OCI-LY7 (cell line): ENCODE measurements around the gene AOPEP. TPM values are rescaled to one million over a fixed set of nuclear protein-coding genes. Genes with fewer than 3 reads are reported as not detected.

Experiments
- BruUV-seq: library from RNA; stranded (reverse); fragments of 400-500 nt; replicated peaks from 2 replicates; lab custom pipeline; 2021; lab: Mats Ljungman, UMichigan
- CTCF ChIA-PET: fragments of 300-600 bp; sonication (Branson Sonifier 250); formaldehyde crosslinking; loops from one replicate; lab custom pipeline; 2022; ENCODE audit warnings: antibody characterized with exemption; ENCODE audit not compliant: unreplicated experiment; lab: Charles Lee
- POLR2A ChIA-PET: fragments of 300-600 bp; sonication (Branson Sonifier 250); formaldehyde crosslinking; loops from one replicate; lab custom pipeline; 2022; ENCODE audit warnings: antibody characterized with exemption; lab: Charles Lee
- DNase-seq: peaks from one replicate; pipeline ENCODE4 v3.0.0-alpha.2; 2015; ENCODE audit warnings: low spot score
- H2AFZ ChIP-seq: fragments of 200-600 bp; sonication (generic), shearing (Covaris generic); 2 replicates; pipeline ENCODE4 v1.6.1; 2014; ENCODE audit warnings: mild to moderate bottlenecking, antibody characterized with exemption, low read length, moderate library complexity
- H3K27ac ChIP-seq: fragments of 200-600 bp; sonication (generic); 2 replicates; pipeline ENCODE4 v1.5.1; 2014; ENCODE audit warnings: mixed run types, low read depth, mild to moderate bottlenecking, moderate library complexity, low read length, inconsistent platforms; ENCODE audit not compliant: poor library complexity, severe bottlenecking
- H3K36me3 ChIP-seq: fragments of 200-600 bp; sonication (generic); 2 replicates; pipeline ENCODE4 v1.6.1; 2014; ENCODE audit warnings: mild to moderate bottlenecking, antibody characterized with exemption, low read length, moderate library complexity, mixed read lengths; ENCODE audit not compliant: insufficient read depth
- H3K4me1 ChIP-seq: fragments of 200-600 bp; sonication (generic); 2 replicates; pipeline ENCODE4 v1.5.1; 2014; ENCODE audit warnings: mild to moderate bottlenecking, low read length; ENCODE audit not compliant: insufficient read depth, poor library complexity, severe bottlenecking
- H3K4me2 ChIP-seq: fragments of 200-600 bp; sonication (generic); 2 replicates; pipeline ENCODE4 v1.6.1; 2014; ENCODE audit warnings: mild to moderate bottlenecking, low read length
- H3K4me3 ChIP-seq: fragments of 200-600 bp; sonication (generic); 2 replicates; pipeline ENCODE4 v1.5.1; 2014; ENCODE audit warnings: mild to moderate bottlenecking, low read depth, low read length; ENCODE audit not compliant: poor library complexity, severe bottlenecking
- H3K79me2 ChIP-seq: fragments of 200-600 bp; sonication (generic); 2 replicates; pipeline ENCODE4 v1.6.1; 2016; ENCODE audit warnings: low read depth, mild to moderate bottlenecking, low read length, moderate library complexity, mixed read lengths; ENCODE audit not compliant: insufficient read depth
- H3K9me2 ChIP-seq: fragments of 200-600 bp; sonication (generic); 2 replicates; pipeline ENCODE4 v1.6.1; 2016; ENCODE audit warnings: mild to moderate bottlenecking, low read length, mixed read lengths; ENCODE audit not compliant: insufficient read depth
- H3K9me3 ChIP-seq: fragments of 200-600 bp; sonication (generic); 2 replicates; pipeline ENCODE4 v1.6.1; 2014; ENCODE audit warnings: mild to moderate bottlenecking, mixed run types, low read length, mixed read lengths
- H4K20me1 ChIP-seq: fragments of 200-600 bp; sonication (generic); 2 replicates; pipeline ENCODE4 v1.6.1; 2014; ENCODE audit warnings: mild to moderate bottlenecking, antibody characterized with exemption, low read length, moderate library complexity, mixed read lengths; ENCODE audit not compliant: insufficient read depth
- EZH2phosphoT487 ChIP-seq: fragments of 200-600 bp; sonication (generic); IDR thresholded peaks from 2 replicates; pipeline ENCODE4 v1.6.1; 2018; ENCODE audit warnings: low read depth, borderline replicate concordance, mild to moderate bottlenecking, mixed run types, antibody characterized with exemption, low read length, moderate library complexity, mixed read lengths
- intact Hi-C: fragments of 100-400 bp; cut with micrococcal nuclease; formaldehyde crosslinking; loops from one replicate; pipeline ENCODE4 v1.10.0; 2022; ENCODE audit not compliant: unreplicated experiment
- total RNA-seq, 2 experiments: library from RNA; depleted of rRNA in 1 of 2; stranded (reverse); fragments of >200 nt in 1 of 2; shearing (Covaris generic) in 1 of 2; gene quantifications; 2 replicates each; pipeline ENCODE4 v1.2.3, GENCODE V29; 2014 to 2022
- TF ChIP-seq, protein P1 (sequence below): fragments of 200-600 bp; sonication (generic); conservative IDR thresholded peaks from 2 replicates; pipeline ENCODE4 v1.5.1; 2014; ENCODE audit warnings: mild to moderate bottlenecking, antibody characterized with exemption, low read length, moderate library complexity, mixed read lengths

Gene AOPEP
- total RNA-seq, 2 experiments from 2014 or later = 17.3 to 24.3 TPM

GRCh38 chr9:95116002-95116807 lies 389.7 kb downstream of the AOPEP start:
- BruUV-seq = no TSS peak
- no peak overlapping the region for H2AFZ ChIP-seq
- no peaks in the 10 kb centered on the region for H3K4me1 ChIP-seq
- ChIA-PET POLR2A (interaction anchor here (0.6 to 1.6 kb wide), 2 partner anchors 10 to 39 kb away, joined by 3 to 6 read pairs; no protein-coding TSS in a partner anchor), CTCF (no interaction called here)
- H3K9me3 ChIP-seq = no peaks in the 10 kb centered on the region
- no peaks in the 10 kb centered on the region for H3K79me2 ChIP-seq
- intact Hi-C loops = no loop called here
- DNase-seq = no peak
- H3K9me2 ChIP-seq = no peaks in the 10 kb centered on the region
- no peak for TF ChIP-seq EZH2phosphoT487
- TF ChIP-seq, protein P1, sequence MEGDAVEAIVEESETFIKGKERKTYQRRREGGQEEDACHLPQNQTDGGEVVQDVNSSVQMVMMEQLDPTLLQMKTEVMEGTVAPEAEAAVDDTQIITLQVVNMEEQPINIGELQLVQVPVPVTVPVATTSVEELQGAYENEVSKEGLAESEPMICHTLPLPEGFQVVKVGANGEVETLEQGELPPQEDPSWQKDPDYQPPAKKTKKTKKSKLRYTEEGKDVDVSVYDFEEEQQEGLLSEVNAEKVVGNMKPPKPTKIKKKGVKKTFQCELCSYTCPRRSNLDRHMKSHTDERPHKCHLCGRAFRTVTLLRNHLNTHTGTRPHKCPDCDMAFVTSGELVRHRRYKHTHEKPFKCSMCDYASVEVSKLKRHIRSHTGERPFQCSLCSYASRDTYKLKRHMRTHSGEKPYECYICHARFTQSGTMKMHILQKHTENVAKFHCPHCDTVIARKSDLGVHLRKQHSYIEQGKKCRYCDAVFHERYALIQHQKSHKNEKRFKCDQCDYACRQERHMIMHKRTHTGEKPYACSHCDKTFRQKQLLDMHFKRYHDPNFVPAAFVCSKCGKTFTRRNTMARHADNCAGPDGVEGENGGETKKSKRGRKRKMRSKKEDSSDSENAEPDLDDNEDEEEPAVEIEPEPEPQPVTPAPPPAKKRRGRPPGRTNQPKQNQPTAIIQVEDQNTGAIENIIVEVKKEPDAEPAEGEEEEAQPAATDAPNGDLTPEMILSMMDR = peak; percentile 41; the same call in 1 of the 2 replicates
- no peak overlapping the region for H3K27ac ChIP-seq
- no peaks in the 10 kb centered on the region for H4K20me1 ChIP-seq
- H3K4me3 ChIP-seq = no peak overlapping the region
- no peak overlapping the region for H3K4me2 ChIP-seq
- H3K36me3 ChIP-seq = no peaks in the 10 kb centered on the region

DNA sequence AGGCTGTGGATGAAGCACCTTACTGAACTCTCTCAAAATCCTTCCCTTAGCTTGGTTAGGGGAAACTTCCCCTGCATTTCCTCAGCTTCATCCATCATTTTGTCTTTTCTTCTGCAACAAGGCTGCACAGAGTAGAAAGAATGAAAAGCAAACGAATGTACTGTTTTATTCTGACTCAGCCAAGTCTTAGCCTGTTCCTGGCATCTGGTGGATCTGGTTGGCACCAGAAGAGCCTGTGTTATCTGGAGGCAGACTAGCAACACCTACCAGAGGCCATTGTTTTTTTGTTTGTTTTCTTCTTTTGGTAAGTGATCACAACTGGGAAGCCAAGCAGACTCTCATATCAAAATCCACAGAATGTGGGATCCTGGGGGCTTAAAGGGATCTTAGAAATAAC lies 390.3 kb downstream of the AOPEP start:
- ChIA-PET CTCF (no interaction called here), POLR2A (interaction anchor here (0.6 to 1.6 kb wide), 3 partner anchors 9 to 395 kb away, joined by 3 to 6 read pairs (median 3); no protein-coding TSS in a partner anchor)
- Histone ChIP-seq H4K20me1 (no peaks in the 10 kb centered on the region), H3K9me2 (no peaks in the 10 kb centered on the region), H3K4me2 (no peak overlapping the region), H3K79me2 (no peaks in the 10 kb centered on the region), H3K4me1 (no peaks in the 10 kb centered on the region), H3K9me3 (no peaks in the 10 kb centered on the region), H3K27ac (no peak overlapping the region), H3K4me3 (no peak overlapping the region), H2AFZ (no peak overlapping the region), H3K36me3 (no peaks in the 10 kb centered on the region)
- TF ChIP-seq, protein P1 = no peak
- TF ChIP-seq EZH2phosphoT487 = no peak
- intact Hi-C loops = no loop called here
- BruUV-seq = no TSS peak
- DNase-seq = no peak

DNA sequence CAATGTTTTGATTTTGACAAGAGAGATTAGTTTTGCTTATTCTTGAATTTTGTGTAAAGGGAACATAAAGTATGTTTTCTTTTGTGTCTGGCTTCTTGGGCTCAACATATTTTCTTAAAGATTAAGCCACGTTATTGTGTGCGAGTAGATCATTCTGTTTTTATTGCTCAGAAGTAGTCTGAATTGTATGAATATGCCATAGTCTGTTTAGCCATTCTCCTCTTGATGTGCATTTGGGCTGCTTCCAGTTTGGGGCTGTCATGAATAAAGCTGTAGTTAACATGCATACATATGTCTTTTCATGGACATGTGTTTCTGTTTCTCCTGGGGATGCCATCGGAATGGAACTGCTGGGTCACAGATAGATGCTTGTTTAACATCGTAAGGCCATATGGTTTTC lies 392.1 kb downstream of the AOPEP start:
- H3K4me2 ChIP-seq = no peak overlapping the region
- H3K9me3 ChIP-seq = no peaks in the 10 kb centered on the region
- no peak for TF ChIP-seq EZH2phosphoT487
- TF ChIP-seq, protein P1 = no peak
- no peaks in the 10 kb centered on the region for H3K4me1 ChIP-seq
- intact Hi-C loops = no loop called here
- no peak for DNase-seq
- BruUV-seq = no TSS peak
- ChIA-PET POLR2A (no interaction called here), CTCF (no interaction called here)
- no peaks in the 10 kb centered on the region for H4K20me1 ChIP-seq
- no peaks in the 10 kb centered on the region for H3K79me2 ChIP-seq
- H3K9me2 ChIP-seq = no peaks in the 10 kb centered on the region
- H2AFZ ChIP-seq = no peak overlapping the region
- no peak overlapping the region for H3K4me3 ChIP-seq
- H3K27ac ChIP-seq = no peak overlapping the region
- H3K36me3 ChIP-seq = no peaks in the 10 kb centered on the region
